SH-SY5Y (cell line): ENCODE measurements around the gene GAB4.

Source experiments
- GATA2 ChIP-seq: IDR thresholded peaks from 2 replicates; pipeline ENCODE4 v1.6.1; 2011; ENCODE audit warnings: mild to moderate bottlenecking, low read depth, low read length
- GATA3 ChIP-seq: IDR thresholded peaks from 2 replicates; pipeline ENCODE4 v1.6.1; 2011; ENCODE audit warnings: low read depth, mild to moderate bottlenecking, low read length, moderate library complexity

DNA sequence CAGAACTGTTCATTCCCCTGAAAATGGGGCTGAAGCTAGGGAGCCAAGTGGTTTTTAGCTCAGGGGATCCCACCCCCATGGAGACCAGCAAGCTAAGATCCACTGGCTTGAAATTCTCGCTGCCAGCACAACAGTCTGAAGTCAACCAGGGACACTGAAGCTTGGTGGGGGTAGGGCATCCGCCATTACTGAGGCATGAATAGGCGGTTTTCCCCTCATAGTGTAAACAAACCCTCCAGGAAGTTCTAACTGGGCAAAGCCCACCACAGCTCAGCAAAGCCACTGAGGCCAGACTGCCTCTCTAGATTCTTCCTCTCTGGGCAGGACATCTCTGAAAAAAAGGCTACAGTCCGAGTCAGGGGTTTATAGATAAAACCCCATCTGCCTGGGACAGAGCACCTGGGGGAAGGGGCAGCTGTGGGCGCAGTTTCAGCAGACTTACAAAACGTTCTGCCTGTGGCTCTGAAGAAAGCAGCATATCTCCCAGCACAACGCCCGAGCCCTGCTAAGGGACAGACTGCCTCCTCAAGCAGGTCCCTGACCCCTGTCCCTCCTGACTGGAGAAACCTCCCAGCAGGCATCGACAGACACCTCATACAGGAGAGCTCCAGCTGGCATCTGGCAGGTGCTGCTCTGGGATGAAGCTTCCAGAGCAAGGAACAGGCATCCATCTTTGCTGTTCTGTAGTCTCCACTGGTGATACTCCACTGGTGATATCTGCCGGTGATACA lies 32.7 kb downstream of the GAB4 start:
- TF ChIP-seq GATA2 (no peak), GATA3 (no peak)
